Mucosa of stomach (tissue), 1 donor: Measurements from ENCODE around the gene SNX30.

Source experiments
- H3K27me3 ChIP-seq: one replicate; pipeline ENCODE4 v1.7.0; 2013; ENCODE audit warnings: mild to moderate bottlenecking, low read length; ENCODE audit not compliant: control insufficient read depth, insufficient read depth
- H3K36me3 ChIP-seq: one replicate; pipeline ENCODE4 v1.7.0; 2013; ENCODE audit warnings: low read length; ENCODE audit not compliant: control insufficient read depth, insufficient read depth
- H3K4me1 ChIP-seq: one replicate; pipeline ENCODE4 v1.7.0; 2013; ENCODE audit warnings: mild to moderate bottlenecking, low read length; ENCODE audit not compliant: control insufficient read depth, insufficient read depth
- H3K4me3 ChIP-seq: one replicate; pipeline ENCODE4 v1.7.0; 2013; ENCODE audit warnings: low read length
- H3K9ac ChIP-seq: one replicate; pipeline ENCODE4 v1.7.0; 2013; ENCODE audit warnings: mild to moderate bottlenecking, low read length, moderate library complexity
- H3K9me3 ChIP-seq: one replicate; pipeline ENCODE4 v1.7.0; 2013; ENCODE audit warnings: mild to moderate bottlenecking, low read length, moderate library complexity; ENCODE audit not compliant: control insufficient read depth
- donor health status: Pancreatic carcinoma.

The SNX30 gene

GRCh38 chr9:112817860-112818203 lies 67.3 kb downstream of the SNX30 start:
- no peak overlapping the region for H3K9ac ChIP-seq
- H3K36me3 ChIP-seq = no peaks in the 10 kb centered on the region
- H3K9me3 ChIP-seq = no peaks in the 10 kb centered on the region
- no peaks in the 10 kb centered on the region for H3K4me1 ChIP-seq
- no peak overlapping the region for H3K4me3 ChIP-seq
- H3K27me3 ChIP-seq = no peaks in the 10 kb centered on the region

GRCh38 chr9:112819635-112820496 lies 69.3 kb downstream of the SNX30 start:
- Histone ChIP-seq H3K4me1 (peaks cover 5% of the 10 kb centered on the region), H3K9me3 (no peaks in the 10 kb centered on the region), H3K36me3 (no peaks in the 10 kb centered on the region), H3K9ac (no peak overlapping the region), H3K27me3 (no peaks in the 10 kb centered on the region), H3K4me3 (no peak overlapping the region)

GRCh38 chr9:112820881-112821280 lies 70.3 kb downstream of the SNX30 start:
- Histone ChIP-seq H3K4me3 (no peak overlapping the region), H3K9ac (no peak overlapping the region), H3K36me3 (no peaks in the 10 kb centered on the region), H3K4me1 (peaks cover 5% of the 10 kb centered on the region), H3K27me3 (no peaks in the 10 kb centered on the region), H3K9me3 (no peaks in the 10 kb centered on the region)

- Histone ChIP-seq H3K9ac (no peak overlapping the region), H3K27me3 (no peaks in the 10 kb centered on the region), H3K36me3 (no peaks in the 10 kb centered on the region), H3K4me1 (peaks cover 5% of the 10 kb centered on the region), H3K9me3 (no peaks in the 10 kb centered on the region), H3K4me3 (no peak overlapping the region)
Observed at GRCh38 chr9:112822618-112823017, 72.1 kb downstream of the SNX30 start.

- no peak overlapping the region for H3K9ac ChIP-seq
- peaks cover 5% of the 10 kb centered on the region for H3K4me1 ChIP-seq
- no peak overlapping the region for H3K4me3 ChIP-seq
- no peaks in the 10 kb centered on the region for H3K27me3 ChIP-seq
- H3K9me3 ChIP-seq = no peaks in the 10 kb centered on the region
- H3K36me3 ChIP-seq = no peaks in the 10 kb centered on the region
Observed at GRCh38 chr9:112823257-112823656, 72.7 kb downstream of the SNX30 start.

- Histone ChIP-seq H3K4me3 (no peak overlapping the region), H3K9ac (no peak overlapping the region), H3K36me3 (no peaks in the 10 kb centered on the region), H3K27me3 (no peaks in the 10 kb centered on the region), H3K4me1 (peaks cover 39% of the 10 kb centered on the region), H3K9me3 (no peaks in the 10 kb centered on the region)
Observed at GRCh38 chr9:112831281-112831851, 80.8 kb downstream of the SNX30 start.

GRCh38 chr9:112831969-112832368 lies 81.4 kb downstream of the SNX30 start:
- H3K27me3 ChIP-seq = no peaks in the 10 kb centered on the region
- no peak overlapping the region for H3K4me3 ChIP-seq
- no peaks in the 10 kb centered on the region for H3K36me3 ChIP-seq
- H3K9me3 ChIP-seq = no peaks in the 10 kb centered on the region
- H3K9ac ChIP-seq = no peak overlapping the region
- H3K4me1 ChIP-seq = peaks cover 44% of the 10 kb centered on the region

- Histone ChIP-seq H3K27me3 (no peaks in the 10 kb centered on the region), H3K36me3 (no peaks in the 10 kb centered on the region), H3K4me1 (peaks cover 48% of the 10 kb centered on the region), H3K9me3 (no peaks in the 10 kb centered on the region), H3K9ac (no peak overlapping the region), H3K4me3 (no peak overlapping the region)
Observed at GRCh38 chr9:112833081-112833480, 82.5 kb downstream of the SNX30 start.

- Histone ChIP-seq H3K36me3 (no peaks in the 10 kb centered on the region), H3K4me1 (peaks cover 50% of the 10 kb centered on the region), H3K4me3 (no peak overlapping the region), H3K9ac (no peak overlapping the region), H3K27me3 (no peaks in the 10 kb centered on the region), H3K9me3 (no peaks in the 10 kb centered on the region)
Observed at GRCh38 chr9:112836394-112836793, 85.8 kb downstream of the SNX30 start.

- Histone ChIP-seq H3K36me3 (no peaks in the 10 kb centered on the region), H3K9me3 (no peaks in the 10 kb centered on the region), H3K27me3 (no peaks in the 10 kb centered on the region), H3K4me3 (no peak overlapping the region), H3K9ac (no peak overlapping the region), H3K4me1 (peaks cover 45% of the 10 kb centered on the region)
Observed at GRCh38 chr9:112838342-112838741, 87.8 kb downstream of the SNX30 start.

GRCh38 chr9:112839331-112839730 lies 88.8 kb downstream of the SNX30 start:
- H3K27me3 ChIP-seq = no peaks in the 10 kb centered on the region
- H3K36me3 ChIP-seq = no peaks in the 10 kb centered on the region

GRCh38 chr9:112841261-112841660 lies 90.7 kb downstream of the SNX30 start:
- no peak overlapping the region for H3K9ac ChIP-seq
- peaks cover 24% of the 10 kb centered on the region for H3K4me1 ChIP-seq
- H3K27me3 ChIP-seq = no peaks in the 10 kb centered on the region
- no peaks in the 10 kb centered on the region for H3K9me3 ChIP-seq
- H3K4me3 ChIP-seq = no peak overlapping the region
- H3K36me3 ChIP-seq = no peaks in the 10 kb centered on the region

More at GRCh38 chr9:112839331-112839730, 88.8 kb downstream of the SNX30 start:
- H3K4me3 ChIP-seq = no peak overlapping the region
- H3K4me1 ChIP-seq = peaks cover 42% of the 10 kb centered on the region
- H3K9ac ChIP-seq = no peak overlapping the region
- no peaks in the 10 kb centered on the region for H3K9me3 ChIP-seq
